AG04450 (cell line): ENCODE measurements around the gene SNRNP35. TPM values are rescaled to one million over a fixed set of nuclear protein-coding genes. Genes with fewer than 3 reads are reported as not detected.

Experiments
- CTCF ChIA-PET: fragments of 300-600, 350-600 bp; formaldehyde crosslinking; extraction: SDS; loops from one replicate; lab custom pipeline; 2022; ENCODE audit warnings: antibody characterized with exemption, inconsistent platforms; lab: Charles Lee
- POLR2A ChIA-PET: fragments of 350-600 bp; formaldehyde crosslinking; extraction: SDS; loops from one replicate; lab custom pipeline; 2021; ENCODE audit warnings: antibody characterized with exemption, inconsistent platforms; lab: Yijun Ruan, JAX
- DNase-seq: peaks from one replicate; pipeline ENCODE4 v3.0.0-alpha.2; 2011; ENCODE audit warnings: low read depth, low spot score
- H3K27ac ChIP-seq: one replicate; pipeline ENCODE4 v1.5.1; 2012; ENCODE audit warnings: low read depth, low read length, control low read depth
- H3K27me3 ChIP-seq: one replicate; pipeline ENCODE4 v1.6.0; 2012; ENCODE audit warnings: low read length; ENCODE audit not compliant: control insufficient read depth, insufficient read depth
- H3K4me3 ChIP-seq: 2 replicates; pipeline ENCODE4 v1.5.1; 2011; ENCODE audit warnings: mild to moderate bottlenecking, low read depth, low read length, control low read depth
- H3K9me3 ChIP-seq: 2 replicates; pipeline ENCODE4 v1.5.1; 2012; ENCODE audit warnings: low read length; ENCODE audit not compliant: control insufficient read depth, insufficient read depth
- CTCF ChIP-seq: IDR thresholded peaks from 2 replicates; pipeline ENCODE4 v1.5.1; 2011; ENCODE audit warnings: low read depth, low read length, control low read depth, inconsistent platforms
- polyA plus RNA-seq: library from polyadenylated mRNA; depleted of rRNA; stranded (reverse); fragments of >200 nt; gene quantifications from 2 replicates; pipeline ENCODE4 v1.2.3, GENCODE V29; 2011

Gene SNRNP35
- polyA plus RNA-seq, 1 experiment: 13.0 TPM

DNA sequence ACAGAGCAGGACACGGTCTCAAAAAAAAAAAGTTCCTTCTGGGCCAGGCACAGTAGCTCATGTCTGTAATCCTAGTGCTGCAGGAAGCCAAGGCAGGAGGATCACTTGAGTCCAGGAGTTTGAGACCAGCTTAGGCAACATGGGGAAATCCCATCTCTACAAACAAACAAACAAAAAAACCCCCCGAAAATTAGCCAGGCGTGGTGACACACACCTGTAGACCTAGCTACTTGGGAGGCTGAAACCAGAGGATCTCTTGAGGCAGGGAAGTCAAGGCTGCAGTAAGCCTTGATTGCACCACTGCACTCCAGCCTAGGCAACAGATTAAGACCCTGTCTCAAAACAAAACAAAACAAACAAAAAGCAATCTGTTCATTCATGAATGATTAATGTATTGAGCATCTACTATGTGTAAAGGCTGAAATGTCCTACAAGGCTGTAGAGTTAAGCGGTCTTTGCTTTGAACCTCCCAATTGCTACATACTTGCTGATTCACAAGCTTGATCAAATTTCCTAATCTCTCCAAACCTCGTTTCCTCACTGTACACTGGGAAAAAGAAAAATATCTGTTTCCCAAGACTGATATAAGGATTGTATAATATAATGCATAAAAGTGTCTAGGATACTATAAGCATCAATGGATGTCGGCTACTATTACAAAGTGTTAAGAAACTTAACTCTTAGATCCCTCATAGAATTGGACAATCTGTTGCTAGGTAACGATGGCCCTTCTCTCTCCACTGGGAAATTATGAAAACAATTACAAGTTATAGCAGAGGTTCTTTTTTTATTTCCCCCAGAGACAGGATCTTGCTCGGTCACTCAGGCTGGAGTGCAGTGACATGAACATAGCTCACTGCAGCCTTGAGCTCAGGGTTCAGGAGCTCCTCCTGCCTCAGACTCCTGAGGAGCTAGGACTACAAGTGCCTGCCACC lies 13.6 kb upstream of the SNRNP35 start:
- CTCF ChIA-PET: no interaction called here
- Histone ChIP-seq H3K4me3 (no peak overlapping the region), H3K27me3 (no peaks in the 10 kb centered on the region), H3K9me3 (no peaks in the 10 kb centered on the region; the same call in 1 of the 2 replicates), H3K27ac (peak overlapping the region; percentile 21)
- no peak for TF ChIP-seq CTCF
- POLR2A ChIA-PET: no interaction called here
- DNase-seq: no peak

DNA sequence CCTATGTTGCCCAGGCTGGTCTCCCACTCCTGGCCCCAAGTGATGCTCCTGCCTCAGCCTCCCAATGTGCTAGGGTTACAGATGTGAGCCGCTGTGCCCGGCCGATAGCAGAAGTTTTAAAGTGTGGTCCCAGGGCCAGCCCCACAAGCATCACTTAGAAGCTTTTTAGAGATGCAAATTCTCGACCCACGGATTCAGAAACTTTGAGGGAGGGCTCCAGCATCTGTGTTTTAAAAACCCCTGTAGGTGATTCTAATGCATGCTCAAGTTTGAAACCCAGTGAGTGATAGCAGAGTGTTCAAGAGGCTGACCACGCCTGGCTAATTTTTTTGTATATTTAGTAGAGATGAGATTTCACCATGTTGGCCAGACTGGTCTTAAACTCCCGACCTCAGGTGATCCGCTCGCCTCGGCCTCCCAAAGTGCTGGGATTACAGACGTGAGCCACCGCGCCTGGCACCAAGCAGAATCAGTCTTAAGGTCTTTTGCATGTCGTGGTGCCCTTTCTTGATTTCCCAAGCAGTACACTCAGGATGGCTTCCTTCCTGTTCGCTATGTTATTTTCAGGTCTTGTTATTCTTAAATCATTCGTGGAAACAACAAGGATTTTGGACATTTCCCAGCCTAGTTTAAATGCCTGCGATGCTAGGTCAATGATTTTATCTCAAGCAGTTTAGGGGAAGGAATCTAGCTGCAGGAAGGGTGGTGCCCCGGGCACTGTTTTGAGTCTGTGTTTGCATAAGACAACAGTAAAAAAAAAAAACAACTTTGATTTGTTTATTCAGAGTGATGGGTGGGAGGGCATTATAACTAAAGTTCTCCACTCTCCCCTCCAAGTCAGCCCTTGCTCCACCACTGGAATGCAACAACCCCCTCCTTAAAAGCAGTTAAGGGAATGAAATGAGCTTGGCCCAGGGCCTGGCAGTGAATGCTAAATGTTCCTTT lies 12.3 kb upstream of the SNRNP35 start:
- H3K9me3 ChIP-seq: no peaks in the 10 kb centered on the region; the same call in 1 of the 2 replicates
- POLR2A ChIA-PET: interaction anchor here (0.6 kb wide), 1 partner anchor 405 kb away, joined by 3 read pairs; no protein-coding TSS in a partner anchor
- no peak overlapping the region for H3K4me3 ChIP-seq
- no peaks in the 10 kb centered on the region for H3K27me3 ChIP-seq
- H3K27ac ChIP-seq: peak overlapping the region; percentile 21
- TF ChIP-seq CTCF: no peak
- CTCF ChIA-PET: interaction anchor here (0.7 kb wide), 1 partner anchor 213 kb away, joined by 3 read pairs; no protein-coding TSS in a partner anchor
- DNase-seq: peak; percentile 20

DNA sequence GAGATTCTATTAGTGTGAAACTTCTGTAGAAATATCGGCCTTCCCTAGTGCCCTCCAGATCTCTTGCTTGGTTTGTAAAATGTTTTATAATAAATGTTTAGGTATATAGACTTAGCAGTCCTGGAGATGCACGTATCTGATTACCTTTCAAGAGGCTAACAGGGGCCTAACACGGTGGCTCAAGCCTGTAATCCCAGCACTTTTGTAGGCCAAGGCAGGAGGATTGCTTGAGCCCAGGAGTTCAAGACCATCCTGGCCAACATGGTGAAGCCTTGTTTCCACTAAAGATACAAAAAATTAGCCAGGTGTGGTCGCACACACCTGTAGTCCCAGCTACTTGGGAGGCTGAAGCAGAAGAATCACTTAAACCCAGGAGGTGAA lies 11.6 kb upstream of the SNRNP35 start:
- ChIA-PET POLR2A (no interaction called here), CTCF (interaction anchor here (0.7 kb wide), 1 partner anchor 214 kb away, joined by 3 read pairs; no protein-coding TSS in a partner anchor)
- no peak for TF ChIP-seq CTCF
- H3K27ac ChIP-seq: no peak overlapping the region
- no peak for DNase-seq
- no peak overlapping the region for H3K4me3 ChIP-seq
- no peaks in the 10 kb centered on the region; the same call in 1 of the 2 replicates for H3K9me3 ChIP-seq
- no peaks in the 10 kb centered on the region for H3K27me3 ChIP-seq

DNA sequence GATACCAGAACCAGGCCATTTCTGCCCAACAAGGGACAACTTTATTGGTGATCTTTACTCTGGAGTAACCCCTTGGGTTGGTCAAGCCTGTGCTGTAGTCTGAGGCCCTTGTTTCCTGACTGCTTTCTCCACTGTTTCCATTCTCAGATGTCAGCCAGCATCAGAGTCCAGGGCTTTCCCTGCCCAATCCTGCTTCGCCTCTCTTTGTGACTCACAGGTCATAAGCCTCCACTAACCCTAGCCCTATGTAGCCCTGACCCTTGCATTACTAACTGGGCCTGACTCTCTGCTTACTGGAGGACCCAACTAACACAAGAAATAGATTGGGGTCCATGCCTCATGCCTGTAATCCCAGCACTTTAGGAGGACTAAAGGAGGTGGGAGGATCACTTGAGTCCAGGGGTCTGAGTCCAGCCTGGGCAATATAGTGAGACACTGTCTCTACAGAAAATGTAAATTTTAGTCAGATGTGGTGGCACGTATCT lies 8.6 kb upstream of the SNRNP35 start:
- H3K9me3 ChIP-seq: no peaks in the 10 kb centered on the region
- ChIA-PET CTCF (no interaction called here), POLR2A (interaction anchor here (0.5 kb wide), 1 partner anchor 9 kb away, joined by 4 read pairs; the partner anchor contains the start of gene SNRNP35)
- no peak overlapping the region for H3K27ac ChIP-seq
- H3K27me3 ChIP-seq: no peaks in the 10 kb centered on the region
- H3K4me3 ChIP-seq: no peak overlapping the region
- DNase-seq: no peak
- no peak for TF ChIP-seq CTCF
